Measurements from ENCODE around the gene RGSL1. TPM values are rescaled to one million over a fixed set of nuclear protein-coding genes. Genes with fewer than 3 reads are reported as not detected.
A peak's percentile ranks its signal among the peaks of the same experiment; 100 is the strongest.

Gene RGSL1
- not detected for polyA plus RNA-seq (ENCODE audit: insufficient read length in 12 of 12)
- long read RNA-seq, donor 1, partial matches to known transcripts = 69 of 69 reads
- long read RNA-seq, donor 1, other reads (novel, unspliced or antisense) = 0 of 69 reads
- long read RNA-seq, donor 2 = 0 reads
- long read RNA-seq, donor 3 = 0 reads
- long read RNA-seq, donor 4 = 0 reads
- long read RNA-seq, donor 5 = 0 reads
- long read RNA-seq, donor 6 = 0 reads
- long read RNA-seq, donor 7 = 0 reads
- long read RNA-seq, donor 8 = 0 reads
- long read RNA-seq, donor 9 = 0 reads
- long read RNA-seq, donor 10 = 0 reads
- long read RNA-seq, donor 11 = 0 reads

DNA sequence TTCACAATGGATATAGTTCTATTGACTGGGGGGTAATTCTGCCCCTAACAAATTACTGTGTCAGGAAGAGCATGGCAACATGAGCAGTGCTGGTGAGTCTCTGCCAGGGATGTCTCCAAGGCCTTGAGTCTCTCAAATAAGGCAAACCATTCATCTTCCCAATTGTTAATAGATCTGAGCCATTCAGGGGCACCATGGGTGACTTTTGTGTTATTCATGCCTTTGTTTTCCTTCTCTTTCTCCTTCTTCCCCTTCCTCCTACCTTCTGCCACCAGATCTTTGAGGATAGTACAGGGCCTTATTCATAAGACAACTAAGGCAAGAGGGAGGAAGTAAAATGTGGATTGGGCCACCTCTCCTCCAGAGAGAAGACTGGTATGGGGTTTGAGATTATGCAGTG is at the start of gene RGSL1:
Gene RGSL1, plus strand, starts transcription at position 60 of the 400 bp plus-strand sequence. Its CDS starts 20 bp downstream, at position 80.
- no peak for DNase-seq

DNA sequence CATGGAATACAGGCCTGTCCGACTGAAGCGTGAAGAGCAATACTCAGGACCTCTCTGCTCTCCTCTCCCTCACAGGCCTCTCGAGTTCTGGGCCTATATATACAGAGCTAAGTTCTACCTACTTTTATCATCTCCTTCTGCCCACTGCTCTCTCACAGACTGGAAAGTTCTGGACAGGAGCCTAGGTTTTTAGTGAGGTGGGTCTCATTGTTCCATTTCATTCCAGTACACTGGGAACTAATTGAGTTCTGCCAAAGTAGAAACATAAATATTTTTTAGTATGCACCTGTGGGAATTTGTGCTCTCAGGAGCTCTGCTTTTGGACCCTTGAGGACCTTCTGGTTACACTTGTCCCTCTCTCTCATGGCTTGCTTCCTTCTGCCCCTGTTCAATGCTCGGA is 49.4 kb upstream of the RGSL1 start, which contains the start of gene TEDDM1:
Gene TEDDM1, minus strand, starts transcription at position 101 of the 400 bp plus-strand sequence. CDS start 182 bp downstream, outside the sequence.
- DNase-seq = no peak

DNA sequence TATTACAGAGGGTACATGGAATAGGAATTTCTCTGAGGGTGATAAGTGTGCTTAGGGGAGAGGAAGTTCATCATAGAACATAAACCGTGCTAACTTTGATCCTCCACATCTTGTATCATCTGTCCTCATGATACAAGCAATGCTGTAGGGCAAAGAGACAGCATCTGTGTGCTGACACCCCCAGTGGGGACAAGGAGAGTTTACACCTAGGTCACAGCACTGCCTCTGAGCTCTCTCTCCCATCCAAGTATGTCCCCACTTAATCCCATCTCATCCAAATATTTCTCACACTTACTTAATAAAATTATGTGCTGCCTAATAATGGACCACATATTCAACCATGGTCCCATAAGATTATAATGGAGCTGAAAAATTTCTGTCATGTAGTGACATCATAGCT is 45.2 kb upstream of the RGSL1 start:
- DNase-seq = no peak

DNA sequence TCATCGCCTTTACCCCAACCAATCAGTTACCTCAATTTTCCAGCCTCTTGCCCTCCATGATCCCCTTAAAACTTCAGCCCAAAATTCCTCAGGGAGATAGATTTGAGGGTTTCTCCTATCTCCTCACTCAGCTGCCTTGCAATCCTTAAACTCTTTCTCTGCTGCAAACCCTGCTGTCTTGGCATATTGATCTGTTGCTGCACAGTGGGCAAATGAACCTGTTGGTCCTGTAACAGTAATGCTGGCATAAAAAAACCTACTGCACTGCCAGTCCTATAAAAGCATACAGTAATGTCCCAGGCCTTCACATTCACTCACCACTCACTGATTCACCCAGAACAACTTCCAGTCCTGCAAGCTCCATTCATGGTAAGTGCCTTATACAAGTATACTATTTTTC is 44.4 kb upstream of the RGSL1 start:
- DNase-seq = no peak

DNA sequence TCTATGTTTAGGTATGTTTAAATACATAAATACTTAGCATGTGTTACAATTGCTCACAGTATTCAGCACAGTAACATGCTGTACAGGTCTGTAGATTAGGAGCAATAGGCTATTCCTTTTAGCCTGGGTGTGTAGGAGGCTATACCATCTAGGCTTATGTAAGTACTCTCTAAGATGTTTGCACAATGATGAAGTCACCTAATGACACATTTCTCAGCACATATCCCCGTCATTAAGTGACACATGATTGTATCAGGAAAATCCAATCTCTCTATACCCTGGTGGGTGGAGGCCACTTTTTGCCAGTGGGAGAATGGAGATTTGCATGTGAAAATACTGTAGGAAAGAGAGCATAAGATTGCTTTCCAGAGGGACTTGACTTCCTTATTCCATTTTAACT is 43.9 kb upstream of the RGSL1 start:
- no peak for DNase-seq

DNA sequence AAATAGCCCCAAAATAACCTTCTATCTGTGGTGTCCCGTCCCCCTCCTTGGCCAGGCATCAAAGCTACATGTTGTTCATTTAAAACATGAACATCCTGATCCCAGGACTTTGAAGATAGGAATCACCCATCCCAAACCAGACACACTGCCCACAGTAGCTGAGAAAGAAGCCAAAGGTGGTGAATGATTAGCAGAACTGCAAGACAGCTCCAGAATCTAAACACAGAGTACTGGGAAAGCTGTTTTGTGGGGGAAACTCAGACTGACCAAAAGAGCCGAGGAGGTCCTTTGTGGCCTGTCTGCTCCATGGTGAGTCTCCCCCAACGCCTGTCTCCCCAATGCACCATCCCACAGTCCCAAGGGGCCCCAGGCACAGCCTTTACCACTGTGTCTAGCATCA is 42.2 kb upstream of the RGSL1 start:
- no peak for DNase-seq

DNA sequence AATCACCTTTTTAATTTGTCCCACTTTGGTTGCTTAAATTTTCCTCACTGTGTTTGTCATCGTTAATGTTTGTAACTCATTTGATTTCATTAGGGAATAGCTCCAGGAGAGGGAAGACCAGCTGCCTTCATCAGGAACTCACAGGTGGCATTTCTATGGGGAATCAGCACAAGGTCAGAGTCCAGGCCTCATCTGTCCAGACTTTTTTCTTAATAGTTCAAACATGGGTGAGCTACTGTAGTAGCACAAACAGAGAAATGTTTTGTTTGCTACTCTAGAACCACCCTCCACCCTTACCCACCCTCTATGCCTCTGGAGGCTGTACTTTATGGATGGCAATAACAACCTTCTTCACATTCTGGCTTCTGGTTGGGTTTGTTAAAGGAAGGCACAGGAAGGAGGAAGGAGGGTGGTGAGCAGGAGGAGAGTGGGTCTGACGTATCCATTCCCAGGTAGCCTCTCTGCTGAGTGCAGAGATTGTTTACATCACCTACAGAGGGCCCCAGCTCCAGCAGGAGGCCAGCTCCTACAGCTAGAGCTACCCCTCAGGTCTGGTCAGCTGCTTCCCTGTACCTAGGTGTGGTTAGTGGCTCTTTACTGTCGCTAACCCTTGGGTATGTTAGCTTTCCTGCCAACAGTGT is 41.4 kb upstream of the RGSL1 start:
- DNase-seq = no peak

DNA sequence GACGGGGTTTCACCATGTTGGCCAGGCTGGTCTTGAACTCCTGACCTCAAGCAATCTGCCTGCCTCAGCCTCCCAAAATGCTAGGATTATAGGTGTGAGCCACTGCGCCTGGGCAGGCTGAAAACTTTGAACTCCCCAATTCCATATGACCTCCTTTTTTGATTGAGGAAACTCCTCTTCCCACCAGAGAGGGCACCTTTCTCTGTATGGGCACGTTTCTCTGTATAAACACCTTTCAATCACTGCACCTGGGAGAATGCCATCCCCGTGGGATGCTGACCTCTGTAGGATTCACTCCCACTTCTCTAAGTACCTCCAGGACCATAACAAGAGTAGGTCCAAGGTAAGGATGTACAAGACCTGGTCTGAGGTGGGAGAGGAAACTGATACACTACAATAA is 39.8 kb upstream of the RGSL1 start:
- no peak for DNase-seq

DNA sequence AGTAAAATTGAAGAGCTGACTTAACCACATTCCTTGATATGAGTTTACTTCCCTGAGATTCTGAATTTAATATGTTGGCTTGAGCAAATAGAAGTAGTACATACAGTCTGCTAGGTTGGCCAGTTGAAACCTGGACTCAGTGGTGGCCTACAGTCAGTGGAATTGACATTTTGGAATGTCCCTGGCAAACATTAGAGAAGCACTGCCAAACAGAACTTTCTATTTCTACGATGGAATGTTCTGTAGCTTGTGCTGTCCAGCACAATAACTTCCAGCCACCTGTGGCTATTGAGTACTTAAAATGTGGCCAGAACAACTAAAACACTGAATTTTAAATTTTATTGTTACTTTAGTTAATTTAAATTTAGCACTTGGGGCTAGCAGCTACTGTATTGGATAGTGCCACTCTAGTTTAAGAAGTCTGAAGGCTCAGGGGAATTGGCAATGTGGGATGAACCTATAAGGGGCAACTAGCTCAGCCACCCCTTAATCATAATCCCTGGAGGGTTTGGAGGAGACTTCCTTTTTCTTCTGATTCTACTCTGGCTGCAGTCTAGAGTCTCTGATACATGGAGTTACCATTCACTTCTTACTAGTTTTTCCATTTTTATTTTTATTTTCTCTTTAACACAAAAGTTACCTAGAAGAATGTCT is 39.2 kb upstream of the RGSL1 start:
- peak; percentile 34 for DNase-seq

DNA sequence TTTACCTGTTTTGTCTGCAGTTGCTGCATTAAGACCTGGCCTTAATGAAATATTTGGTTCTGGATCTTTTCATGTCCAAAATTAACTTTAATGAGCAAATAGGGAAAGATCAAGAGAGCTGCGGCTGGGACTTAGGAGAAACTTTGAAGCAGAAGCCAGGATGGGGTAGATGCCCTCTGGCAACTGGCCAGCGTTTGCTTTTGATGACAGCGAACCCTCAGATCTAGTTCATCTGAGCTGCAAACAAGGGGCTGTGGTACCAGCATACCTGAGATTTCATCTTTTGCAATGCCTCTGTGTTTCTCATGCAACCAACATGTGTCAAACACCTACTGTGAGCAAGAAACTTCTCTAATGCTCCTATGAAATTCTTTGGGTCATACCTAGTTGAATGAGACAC is 36.5 kb upstream of the RGSL1 start:
- DNase-seq = no peak

DNA sequence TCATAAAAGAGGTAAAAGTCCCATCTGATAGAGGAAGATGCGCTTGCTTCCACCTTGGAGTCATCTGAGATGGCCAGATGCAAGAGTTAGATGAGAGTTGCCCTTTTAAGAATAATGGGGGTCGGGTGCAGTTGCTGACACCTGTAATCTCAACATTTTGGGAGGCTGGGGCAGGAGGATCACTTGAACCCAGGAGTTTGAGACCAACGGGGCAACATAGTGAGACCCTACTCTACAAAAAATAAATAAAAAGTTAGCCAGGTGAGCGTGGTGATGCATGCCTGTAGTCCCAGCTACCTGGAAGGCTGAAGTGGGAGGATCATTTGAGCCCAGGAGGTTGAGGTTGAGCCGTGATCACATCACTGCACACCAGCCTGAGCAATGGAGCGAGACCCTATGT is 36.0 kb upstream of the RGSL1 start:
- DNase-seq = no peak

DNA sequence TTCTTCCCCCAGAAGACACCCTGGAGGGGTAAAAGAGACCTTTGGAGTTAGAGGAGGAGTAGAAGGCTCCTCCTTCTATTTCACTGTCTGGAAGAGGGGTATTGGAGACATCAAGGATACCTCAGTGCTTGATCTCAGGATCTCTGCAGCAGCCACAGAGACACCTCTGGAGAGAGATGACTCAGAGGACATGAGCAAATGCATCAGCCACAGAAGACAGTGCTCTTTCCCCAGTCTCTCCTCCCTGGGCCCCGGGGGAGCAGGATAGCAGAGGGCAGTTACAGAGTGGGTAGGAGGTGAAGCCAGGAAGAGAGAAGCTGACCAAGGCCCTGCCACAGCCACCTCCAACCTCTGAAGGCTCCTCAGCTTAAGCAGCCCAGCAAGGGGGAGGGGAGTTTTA is 34.2 kb upstream of the RGSL1 start:
- DNase-seq = no peak

DNA sequence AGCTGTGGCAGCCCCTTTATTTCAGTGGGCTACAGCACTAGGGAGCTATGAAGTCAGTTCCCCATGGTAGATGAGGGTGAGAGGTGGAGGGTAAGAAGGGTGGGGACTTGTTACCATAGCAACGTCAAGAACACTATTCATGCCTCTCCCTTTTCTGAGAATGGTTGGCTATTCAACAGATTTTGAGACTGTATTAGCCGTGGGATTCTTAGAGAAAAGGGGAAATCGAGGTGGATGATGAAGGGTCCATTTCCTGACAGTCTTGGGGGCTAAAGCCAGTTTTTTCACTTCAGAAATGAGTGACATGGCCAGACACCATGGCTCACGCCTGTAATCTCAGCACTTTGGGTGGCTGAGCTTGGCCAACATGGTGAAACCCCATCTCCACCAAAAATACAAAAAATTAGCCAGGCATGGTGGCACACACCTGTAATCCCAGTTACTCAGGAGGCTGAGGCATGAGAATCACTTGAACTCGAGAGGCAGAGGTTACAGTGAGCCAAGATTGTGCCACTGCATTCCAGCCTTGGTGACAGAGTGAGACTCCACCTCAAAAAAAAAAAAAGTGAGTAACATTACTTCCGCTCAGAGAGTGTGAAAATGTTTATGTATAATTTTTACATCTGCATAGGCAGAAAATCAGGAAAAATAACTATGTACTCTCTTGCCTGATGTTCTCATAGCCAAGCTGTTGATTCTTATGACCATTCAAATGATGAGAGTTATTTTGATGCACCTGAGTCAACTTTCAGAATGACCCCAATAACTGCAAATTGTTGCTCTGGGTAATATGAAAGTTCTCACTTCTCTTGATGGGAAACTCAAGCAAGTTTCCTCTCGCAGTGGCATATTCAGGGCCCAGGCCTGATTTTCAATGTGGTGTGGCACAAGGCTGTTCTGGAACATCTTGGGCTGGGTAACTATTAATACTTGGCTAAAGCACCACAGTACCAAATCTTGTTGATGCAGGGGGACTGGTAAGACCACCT is 23.2 kb upstream of the RGSL1 start:
- no peak for DNase-seq

DNA sequence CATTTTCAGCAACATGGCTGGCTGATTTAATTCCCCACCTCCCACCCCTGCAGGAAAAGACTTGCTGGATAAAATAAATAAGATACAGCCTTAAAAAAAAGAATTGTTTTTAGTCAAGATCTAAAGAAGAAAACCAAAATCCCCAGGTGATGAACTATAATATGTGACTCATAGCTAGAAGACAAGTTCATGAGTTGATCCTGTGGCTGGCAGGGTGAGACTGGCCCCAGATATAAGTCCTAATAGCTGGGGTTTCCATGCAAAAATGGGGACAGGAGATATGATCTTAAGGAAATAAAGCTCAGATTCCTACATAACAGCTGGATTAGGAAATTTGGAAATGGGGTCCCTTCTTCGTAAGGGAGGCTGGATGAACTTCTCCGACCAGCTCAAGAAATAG is 21.9 kb upstream of the RGSL1 start:
- DNase-seq = no peak

DNA sequence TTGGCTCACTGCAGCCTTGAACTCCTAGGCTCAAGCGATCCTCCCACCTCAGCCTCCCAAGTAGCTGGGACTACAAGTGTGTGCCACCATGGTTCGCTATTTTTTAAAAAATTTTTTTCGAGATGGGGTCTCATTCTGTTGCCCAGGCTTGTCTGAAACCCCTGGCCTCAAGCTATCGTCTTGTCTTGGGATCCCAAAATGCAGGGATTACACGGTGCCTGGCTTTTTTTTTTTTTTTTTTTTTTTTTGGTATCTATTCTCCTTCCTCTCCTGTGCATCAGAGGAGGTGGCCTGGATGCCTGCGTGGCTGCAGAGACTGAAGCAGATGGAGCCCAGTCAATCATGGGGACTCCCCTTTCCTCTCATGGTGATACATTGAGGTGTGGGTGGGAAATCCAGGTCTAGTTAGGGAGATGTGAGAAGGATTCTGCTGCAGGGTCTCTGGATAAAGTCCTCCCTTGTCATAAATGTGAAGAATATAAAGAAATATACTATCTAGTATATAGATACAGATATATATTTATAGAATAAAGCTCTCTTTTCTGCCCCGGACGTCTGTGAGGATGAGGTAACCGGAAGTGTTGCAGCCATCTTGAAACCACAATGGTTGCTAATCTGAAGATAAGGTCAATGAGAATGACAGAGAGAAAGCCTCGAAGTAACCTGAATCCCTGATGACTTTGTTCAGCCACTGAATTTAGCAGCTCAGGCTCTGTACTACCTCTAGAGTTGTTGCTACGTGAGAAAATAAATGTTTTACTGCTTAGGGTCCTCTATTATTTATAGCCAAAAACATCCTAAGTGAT is 19.5 kb upstream of the RGSL1 start:
- DNase-seq = no peak

DNA sequence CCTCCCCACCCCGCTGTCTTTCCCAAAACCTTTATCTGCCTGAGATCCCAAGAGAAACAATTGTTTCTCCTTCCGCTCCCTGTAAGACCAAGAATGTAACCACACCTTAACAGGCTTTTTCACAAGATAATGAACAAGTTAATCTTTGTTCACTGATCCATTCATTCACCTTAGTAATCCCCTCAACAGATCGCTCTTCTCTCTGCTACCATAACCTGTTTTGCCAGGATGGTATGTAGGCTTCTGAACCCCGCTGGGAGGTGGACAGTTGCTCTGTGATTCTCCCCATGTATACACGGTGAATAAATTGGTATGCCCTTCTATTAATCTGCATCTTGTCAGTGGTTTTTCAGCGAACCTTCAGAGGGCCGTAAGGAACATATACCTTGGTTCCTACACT is 18.7 kb upstream of the RGSL1 start:
- DNase-seq = no peak

DNA sequence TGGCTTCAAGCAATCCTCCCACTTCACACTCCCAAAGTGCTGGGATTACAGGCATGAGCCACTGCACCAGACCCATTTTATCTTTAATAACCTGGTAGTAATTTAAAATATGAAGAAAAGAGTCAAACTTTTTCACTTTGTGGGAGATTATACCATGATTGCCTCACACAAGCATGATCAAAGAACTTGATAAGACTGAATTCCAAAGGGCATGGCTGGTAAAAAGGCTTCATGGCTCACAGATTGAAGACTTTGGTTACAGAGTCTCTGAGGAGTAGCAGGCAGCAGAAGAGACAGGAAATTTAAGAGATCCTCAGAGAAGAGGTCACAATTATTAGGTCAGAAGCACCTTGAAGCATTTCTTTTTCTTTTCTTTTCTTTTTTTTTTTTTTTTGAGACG is 16.4 kb upstream of the RGSL1 start:
- DNase-seq = no peak

DNA sequence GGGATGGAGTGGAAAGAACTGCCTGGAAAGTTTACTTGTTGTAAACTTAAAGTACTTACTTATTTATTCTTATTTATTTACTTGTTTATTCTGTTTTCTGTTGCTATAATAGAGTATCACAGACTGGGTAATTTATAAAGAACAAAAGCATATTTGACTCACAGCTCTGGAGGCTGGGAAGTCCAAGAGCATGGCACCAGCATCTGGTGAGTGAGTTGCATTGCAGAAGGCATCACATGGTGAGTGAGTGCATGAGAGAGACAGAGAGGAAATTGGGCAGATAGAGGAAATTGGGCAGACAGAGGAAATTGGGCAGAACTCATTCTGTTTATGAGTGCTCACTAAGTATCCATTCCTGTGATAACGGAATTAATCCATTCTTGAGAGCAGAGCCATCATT is 11.6 kb upstream of the RGSL1 start:
- no peak for DNase-seq

DNA sequence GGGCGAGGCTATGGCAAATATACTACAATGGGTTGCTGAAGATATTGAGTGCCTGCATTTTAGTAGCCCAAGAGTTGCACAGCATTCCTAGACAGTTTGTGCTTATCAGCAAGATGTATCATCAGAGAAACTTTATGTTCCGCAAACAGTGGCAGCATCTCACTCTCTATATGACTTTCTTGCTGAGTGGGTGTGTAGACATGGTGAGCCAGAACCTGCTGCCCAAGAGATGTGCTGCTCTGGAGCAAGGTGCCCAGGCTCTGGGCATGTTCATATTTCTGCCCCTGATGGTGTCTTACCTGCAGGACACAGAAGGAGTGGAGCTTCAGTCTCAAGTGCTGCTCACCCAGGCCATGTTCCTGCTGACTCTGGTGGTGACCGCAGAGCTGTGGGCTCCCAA is 8.2 kb upstream of the RGSL1 start:
- DNase-seq = no peak

DNA sequence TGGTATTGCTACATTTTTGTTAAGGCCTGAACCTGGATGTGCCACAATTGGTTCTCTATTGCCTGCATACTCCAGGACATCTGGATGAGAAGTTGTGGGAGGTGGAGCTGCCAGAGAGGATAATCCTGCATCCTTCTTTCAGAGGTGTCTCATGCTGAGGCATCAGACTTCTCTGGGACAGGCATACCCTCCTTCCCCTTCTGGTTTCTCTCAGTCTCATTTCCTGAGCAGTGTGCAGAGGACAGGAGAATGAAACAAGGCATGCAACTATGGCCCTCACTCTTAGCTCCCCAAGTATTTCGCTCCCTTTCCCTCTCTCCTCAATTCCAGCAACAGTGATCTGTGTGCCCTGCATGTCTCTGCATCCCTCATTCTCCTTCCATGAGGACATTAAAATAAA is 7.6 kb upstream of the RGSL1 start:
- DNase-seq = no peak

DNA sequence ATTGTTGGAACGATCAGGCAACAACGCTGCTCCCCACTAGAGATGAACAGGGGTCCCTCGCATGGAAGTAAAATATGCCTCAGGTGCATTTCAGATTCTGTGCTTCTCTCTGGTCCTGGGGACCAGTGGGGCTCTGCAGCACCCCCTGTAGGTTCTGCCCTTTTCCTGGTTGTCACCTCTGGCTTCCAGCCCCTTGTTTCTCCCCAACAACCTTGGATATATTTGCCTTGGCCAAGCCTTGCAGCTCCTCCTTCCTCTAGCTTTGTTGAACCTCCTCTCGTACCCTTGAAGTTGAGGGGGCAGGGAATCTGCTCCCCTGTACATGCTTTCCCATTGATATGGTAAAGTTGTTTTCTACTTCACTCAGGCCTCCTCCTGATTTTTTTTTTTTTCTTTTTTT is 5.4 kb upstream of the RGSL1 start:
- DNase-seq = no peak

Measured in muscle of arm (tissue), 14 donors.